Activated CD4-positive, alpha-beta T cell treated with anti-CD3 and anti-CD28 coated beads, Interleukin-2, amount 10 ng/mL, durations not matched to agents 7 days and 5 days (primary cell): ENCODE data around the gene LRRC4C. TPM values are rescaled to one million over a fixed set of nuclear protein-coding genes. Genes with fewer than 3 reads are reported as not detected.
"Not testable (repeated sequence)": the region's sequence is repeated elsewhere in the genome, so short reads cannot be mapped to it uniquely, and the experiment has no call there.

Experiments
- CTCF ChIA-PET: fragments of 350-600 bp; sonication (Branson Sonifier 250); formaldehyde crosslinking; loops from one replicate; lab custom pipeline; 2021; ENCODE audit warnings: antibody characterized with exemption; lab: Charles Lee
- POLR2A ChIA-PET: fragments of 350-600 bp; sonication (Branson Sonifier 250); formaldehyde crosslinking; loops from one replicate; lab custom pipeline; 2021; ENCODE audit warnings: antibody characterized with exemption; lab: Charles Lee
- DNase-seq: peaks from one replicate; pipeline ENCODE4 v3.0.0-alpha.2; 2020
- H3K27ac Mint-ChIP-seq: one replicate; pipeline ENCODE4 v1.8.0; 2021; ENCODE audit warnings: mild to moderate bottlenecking, moderate library complexity, mixed read lengths
- H3K27me3 Mint-ChIP-seq: one replicate; pipeline ENCODE4 v1.8.0; 2021; ENCODE audit warnings: mixed read lengths
- H3K36me3 Mint-ChIP-seq: one replicate; pipeline ENCODE4 v1.8.0; 2021; ENCODE audit warnings: low read depth, mixed read lengths
- H3K4me1 Mint-ChIP-seq: one replicate; pipeline ENCODE4 v1.8.0; 2021; ENCODE audit warnings: mixed read lengths
- H3K4me3 Mint-ChIP-seq: one replicate; pipeline ENCODE4 v1.8.0; 2021; ENCODE audit warnings: mild to moderate bottlenecking, moderate library complexity, mixed read lengths
- H3K9me3 Mint-ChIP-seq: one replicate; pipeline ENCODE4 v1.8.0; 2021; ENCODE audit warnings: mixed read lengths
- total RNA-seq, 2 experiments: library from RNA; stranded (reverse); gene quantifications; one replicate each; pipeline ENCODE4 v1.2.3, GENCODE V29; 2021

Gene LRRC4C
- total RNA-seq, 2 experiments from 2014 or later, result not detected

DNA sequence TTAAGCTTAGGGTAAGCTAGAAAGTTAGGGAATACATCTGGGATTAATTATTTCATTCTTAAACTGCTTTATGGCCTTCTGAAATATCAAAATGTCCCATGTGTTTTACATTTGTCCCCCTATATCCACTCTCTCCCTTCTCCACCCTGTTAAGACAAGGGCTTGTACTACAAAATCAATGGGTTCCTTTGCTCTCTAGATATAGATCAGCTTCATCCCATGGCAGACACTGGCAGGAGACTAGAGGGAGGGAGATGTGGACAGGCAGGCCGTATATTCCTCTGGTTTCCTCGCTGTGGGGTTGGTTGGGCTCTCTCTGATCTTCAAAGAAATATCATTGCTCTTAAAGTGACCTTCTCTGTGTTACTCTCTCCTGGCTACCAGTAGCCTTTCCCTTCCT lies 1281.0 kb downstream of the LRRC4C start:
- H3K4me3 Mint-ChIP-seq, result no peak overlapping the region
- H3K4me1 Mint-ChIP-seq, result no peaks in the 10 kb centered on the region
- no peak overlapping the region for H3K27ac Mint-ChIP-seq
- peaks cover 5% of the 10 kb centered on the region for H3K9me3 Mint-ChIP-seq
- H3K36me3 Mint-ChIP-seq, result no peaks in the 10 kb centered on the region
- CTCF ChIA-PET, result interaction anchor here (0.6 kb wide), 1 partner anchor 1602 kb away, joined by 4 read pairs; no protein-coding TSS in a partner anchor
- DNase-seq, result no peak
- H3K27me3 Mint-ChIP-seq, result no peaks in the 10 kb centered on the region
- POLR2A ChIA-PET, result no interaction called here

DNA sequence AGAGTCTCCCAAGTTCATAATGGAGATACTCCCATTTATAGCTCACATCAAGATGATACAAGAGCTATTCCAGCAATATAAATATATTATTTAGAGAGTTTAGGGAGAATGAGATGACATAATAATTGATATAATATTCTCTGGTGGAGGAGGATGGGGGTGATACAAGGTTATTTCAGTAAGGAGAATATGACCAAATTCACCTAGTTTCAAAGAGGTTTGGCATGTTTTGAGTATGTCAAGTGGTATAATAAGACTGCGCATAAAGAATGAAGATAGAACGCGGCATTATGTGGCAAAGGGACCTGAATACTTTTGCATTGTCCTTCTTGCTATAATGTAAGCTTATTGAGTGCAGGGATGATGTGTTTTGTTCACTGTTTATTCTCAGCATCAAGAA lies 1283.5 kb downstream of the LRRC4C start:
- ChIA-PET CTCF (no interaction called here), POLR2A (no interaction called here)
- no peak for DNase-seq
- no peak overlapping the region for H3K27ac Mint-ChIP-seq
- no peak overlapping the region for H3K4me3 Mint-ChIP-seq
- no peaks in the 10 kb centered on the region for H3K27me3 Mint-ChIP-seq
- H3K9me3 Mint-ChIP-seq, result peaks cover 5% of the 10 kb centered on the region
- H3K4me1 Mint-ChIP-seq, result no peaks in the 10 kb centered on the region
- no peaks in the 10 kb centered on the region for H3K36me3 Mint-ChIP-seq

DNA sequence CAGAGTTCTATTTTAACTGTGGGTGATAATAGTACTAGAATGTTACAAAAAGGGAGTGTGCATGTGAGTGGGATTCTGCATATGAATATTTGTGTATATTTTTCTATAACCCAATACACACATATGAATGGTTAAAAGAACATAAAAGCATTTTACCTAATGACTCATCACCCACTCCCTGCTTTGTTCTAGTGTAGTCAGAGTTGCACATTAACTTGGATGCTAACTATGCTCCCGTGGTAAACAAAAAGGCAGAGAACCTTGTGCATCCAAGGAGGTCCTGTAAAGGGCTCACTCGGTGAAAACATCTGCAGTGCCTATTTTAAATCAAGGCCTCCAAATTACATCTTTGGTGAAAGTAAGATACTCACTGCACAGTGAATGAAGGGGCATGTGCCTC lies 1289.4 kb downstream of the LRRC4C start:
- ChIA-PET CTCF (no interaction called here), POLR2A (no interaction called here)
- Mint-ChIP-seq H3K4me1 (no peaks in the 10 kb centered on the region), H3K27me3 (no peaks in the 10 kb centered on the region), H3K36me3 (no peaks in the 10 kb centered on the region), H3K27ac (no peak overlapping the region), H3K4me3 (no peak overlapping the region), H3K9me3 (peaks cover 11% of the 10 kb centered on the region)
- DNase-seq, result no peak

DNA sequence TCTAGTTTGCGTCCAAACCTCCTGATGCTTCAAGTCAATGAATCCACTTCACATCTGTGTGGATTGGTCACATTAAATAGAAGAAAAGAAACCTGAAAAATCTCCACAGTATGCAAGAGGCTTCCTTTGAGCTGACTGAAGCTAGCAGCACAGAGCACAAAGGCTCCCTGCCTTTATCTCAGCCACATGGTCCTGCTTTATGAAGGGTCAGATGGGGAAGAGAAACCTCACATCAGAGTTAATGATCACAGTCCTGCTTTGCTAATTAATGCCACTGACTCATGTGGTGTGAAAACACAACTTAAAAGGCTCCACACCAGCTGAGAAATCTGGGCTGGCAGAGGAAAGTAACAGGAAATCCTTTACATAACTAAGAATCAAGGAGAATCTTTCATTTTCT lies 1291.0 kb downstream of the LRRC4C start:
- Mint-ChIP-seq H3K27ac (no peak overlapping the region), H3K9me3 (peaks cover 12% of the 10 kb centered on the region), H3K36me3 (no peaks in the 10 kb centered on the region), H3K27me3 (no peaks in the 10 kb centered on the region), H3K4me3 (no peak overlapping the region), H3K4me1 (no peaks in the 10 kb centered on the region)
- no peak for DNase-seq
- POLR2A ChIA-PET, result no interaction called here
- CTCF ChIA-PET, result no interaction called here

DNA sequence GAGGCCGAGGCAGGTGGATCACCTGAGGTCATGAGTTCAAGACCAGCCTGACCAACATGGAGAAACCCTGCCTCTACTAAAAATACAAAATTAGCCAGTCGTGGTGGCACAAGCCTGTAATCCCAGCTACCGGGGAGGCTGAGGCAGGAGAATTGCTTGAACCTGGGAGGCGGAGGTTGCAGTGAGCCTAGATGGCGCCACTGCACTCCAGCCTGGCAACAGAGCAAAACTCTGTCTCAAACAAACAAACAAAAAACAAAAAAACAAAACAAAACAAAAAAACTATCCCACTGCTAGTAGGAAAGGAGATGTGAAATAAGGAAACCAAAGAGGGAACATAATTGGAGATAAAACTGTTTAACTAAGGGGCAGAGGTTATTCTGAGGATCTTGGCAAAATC lies 1291.6 kb downstream of the LRRC4C start:
- H3K9me3 Mint-ChIP-seq, result peaks cover 15% of the 10 kb centered on the region
- POLR2A ChIA-PET, CTCF ChIA-PET, H3K4me3 Mint-ChIP-seq, H3K27me3 Mint-ChIP-seq, H3K4me1 Mint-ChIP-seq, H3K27ac Mint-ChIP-seq, DNase-seq, H3K36me3 Mint-ChIP-seq: not testable (repeated sequence)

DNA sequence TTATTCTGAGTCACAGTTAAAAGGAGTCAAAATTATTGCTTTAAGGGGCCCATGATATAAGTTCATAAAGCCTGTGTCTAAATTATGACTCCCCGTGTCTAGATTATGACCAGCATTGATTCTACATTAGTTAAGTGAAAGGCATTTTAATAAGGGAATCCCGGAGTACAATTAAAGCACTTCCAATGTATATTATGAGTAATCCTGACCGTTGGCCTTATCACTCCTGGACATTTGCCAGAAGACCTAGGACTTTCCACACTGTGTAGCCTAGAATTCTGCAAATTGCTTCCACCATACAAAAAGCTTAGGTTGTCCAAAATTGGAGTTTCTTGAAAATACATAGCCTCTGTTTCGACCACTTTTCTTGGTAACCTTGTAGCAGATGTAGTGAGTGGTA lies 1292.6 kb downstream of the LRRC4C start:
- no peaks in the 10 kb centered on the region for H3K36me3 Mint-ChIP-seq
- H3K27me3 Mint-ChIP-seq, result no peaks in the 10 kb centered on the region
- POLR2A ChIA-PET, result no interaction called here
- CTCF ChIA-PET, result no interaction called here
- H3K9me3 Mint-ChIP-seq, result peaks cover 16% of the 10 kb centered on the region
- no peak overlapping the region for H3K27ac Mint-ChIP-seq
- H3K4me3 Mint-ChIP-seq, result no peak overlapping the region
- no peaks in the 10 kb centered on the region for H3K4me1 Mint-ChIP-seq
- DNase-seq, result no peak

- Mint-ChIP-seq H3K9me3 (peaks cover 13% of the 10 kb centered on the region), H3K27me3 (no peaks in the 10 kb centered on the region), H3K27ac (no peak overlapping the region), H3K4me3 (no peak overlapping the region), H3K4me1 (no peaks in the 10 kb centered on the region), H3K36me3 (no peaks in the 10 kb centered on the region)
- no peak for DNase-seq
- ChIA-PET POLR2A (no interaction called here), CTCF (no interaction called here)
Observed at GRCh38 chr11:40162901-40163883, 1296.3 kb downstream of the LRRC4C start.

DNA sequence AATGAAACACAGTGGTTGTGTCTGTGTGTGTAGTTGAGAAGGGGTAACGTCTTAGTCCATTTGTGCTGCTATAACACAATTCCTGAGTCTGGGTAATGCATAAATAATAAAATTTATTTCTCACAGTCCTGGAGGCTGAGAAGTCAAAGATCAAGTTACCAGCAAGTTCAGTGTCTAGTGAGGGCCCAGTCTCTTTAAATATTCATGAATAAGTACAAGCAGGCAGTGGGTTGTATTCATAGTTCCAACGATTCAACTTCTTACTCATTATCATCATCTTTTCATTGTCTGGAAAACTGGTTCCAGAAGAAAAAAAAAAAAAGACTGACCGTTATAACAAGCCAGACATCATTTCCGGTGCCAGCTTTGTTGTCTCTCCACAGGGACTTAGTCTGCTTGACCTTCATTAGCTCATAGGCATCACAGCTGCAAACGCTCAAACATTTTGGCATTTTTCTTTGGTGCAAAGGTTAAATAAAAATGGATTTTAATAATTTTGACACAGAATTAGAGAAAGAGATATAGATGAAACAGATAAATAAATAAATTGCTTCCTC lies 1297.5 kb downstream of the LRRC4C start:
- Mint-ChIP-seq H3K4me1 (no peaks in the 10 kb centered on the region), H3K27ac (no peak overlapping the region), H3K27me3 (no peaks in the 10 kb centered on the region), H3K9me3 (peaks cover 11% of the 10 kb centered on the region), H3K4me3 (no peak overlapping the region), H3K36me3 (no peaks in the 10 kb centered on the region)
- DNase-seq, result no peak
- POLR2A ChIA-PET, result no interaction called here
- CTCF ChIA-PET, result no interaction called here

DNA sequence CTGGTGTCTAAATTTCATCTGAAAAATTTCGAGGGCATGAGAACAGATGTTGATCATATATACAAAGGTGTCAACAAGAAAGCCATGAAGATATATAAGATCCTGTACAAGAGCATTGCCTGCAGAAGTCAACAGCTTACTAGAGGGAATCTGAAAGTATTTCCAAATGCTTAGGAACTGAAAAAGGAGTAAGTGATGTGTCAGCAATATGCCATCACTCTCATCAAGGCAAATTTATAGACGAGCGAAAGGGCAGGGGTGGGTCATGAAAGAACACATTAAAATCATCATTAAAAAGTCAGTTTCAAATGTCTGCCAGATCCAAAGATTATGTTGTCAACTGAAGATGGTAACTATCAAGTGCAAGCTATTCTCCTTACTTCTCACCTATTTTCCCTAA lies 1299.0 kb downstream of the LRRC4C start:
- no peak for DNase-seq
- Mint-ChIP-seq H3K27me3 (no peaks in the 10 kb centered on the region), H3K36me3 (no peaks in the 10 kb centered on the region), H3K27ac (no peak overlapping the region), H3K9me3 (peaks cover 21% of the 10 kb centered on the region), H3K4me1 (no peaks in the 10 kb centered on the region), H3K4me3 (no peak overlapping the region)
- POLR2A ChIA-PET, result no interaction called here
- CTCF ChIA-PET, result no interaction called here

GRCh38 chr11:40149721-40150120 lies 1309.7 kb downstream of the LRRC4C start:
- ChIA-PET POLR2A (no interaction called here), CTCF (interaction anchor here (0.6 kb wide), 1 partner anchor 1341 kb away, joined by 3 read pairs; no protein-coding TSS in a partner anchor)
- DNase-seq, result no peak
- Mint-ChIP-seq H3K4me3 (no peak overlapping the region), H3K27me3 (no peaks in the 10 kb centered on the region), H3K36me3 (no peaks in the 10 kb centered on the region), H3K4me1 (no peaks in the 10 kb centered on the region), H3K9me3 (peaks cover 8% of the 10 kb centered on the region), H3K27ac (no peak overlapping the region)

DNA sequence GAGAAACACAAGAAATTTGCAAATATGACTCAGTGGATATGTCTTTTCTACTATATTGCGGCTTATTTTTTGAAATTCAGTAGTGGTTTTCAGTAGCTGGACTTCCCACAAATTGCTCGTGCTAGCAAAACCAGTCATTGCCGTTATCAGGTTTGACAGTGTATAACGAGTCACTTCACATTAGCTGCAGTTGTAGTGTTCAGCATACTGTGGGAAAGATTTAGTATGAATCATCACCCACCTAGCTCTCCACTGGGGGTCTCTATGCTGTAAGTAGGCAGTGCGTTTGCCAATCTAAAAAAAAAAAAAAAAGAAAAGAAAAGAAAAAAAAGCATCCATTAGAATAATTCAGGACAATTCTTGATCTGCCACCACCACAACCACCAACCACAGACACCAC lies 1318.9 kb downstream of the LRRC4C start:
- Mint-ChIP-seq H3K27me3 (no peaks in the 10 kb centered on the region), H3K27ac (no peak overlapping the region), H3K9me3 (peaks cover 10% of the 10 kb centered on the region), H3K4me1 (no peaks in the 10 kb centered on the region), H3K4me3 (no peak overlapping the region), H3K36me3 (no peaks in the 10 kb centered on the region)
- CTCF ChIA-PET, result no interaction called here
- no peak for DNase-seq
- POLR2A ChIA-PET, result no interaction called here

GRCh38 chr11:40139536-40139935 lies 1319.9 kb downstream of the LRRC4C start:
- H3K9me3 Mint-ChIP-seq, result peaks cover 10% of the 10 kb centered on the region
- no peaks in the 10 kb centered on the region for H3K36me3 Mint-ChIP-seq
- H3K27me3 Mint-ChIP-seq, result no peaks in the 10 kb centered on the region
- H3K4me1 Mint-ChIP-seq, result no peaks in the 10 kb centered on the region
- POLR2A ChIA-PET, result no interaction called here
- CTCF ChIA-PET, result interaction anchor here (1.5 kb wide), 1 partner anchor 13 kb away, joined by 3 read pairs; no protein-coding TSS in a partner anchor
- no peak for DNase-seq
- no peak overlapping the region for H3K27ac Mint-ChIP-seq
- no peak overlapping the region for H3K4me3 Mint-ChIP-seq

- H3K27ac Mint-ChIP-seq, result no peak overlapping the region
- no peak for DNase-seq
- no peak overlapping the region for H3K4me3 Mint-ChIP-seq
- no peaks in the 10 kb centered on the region for H3K27me3 Mint-ChIP-seq
- CTCF ChIA-PET, result interaction anchor here (1.5 kb wide), 1 partner anchor 13 kb away, joined by 3 read pairs; no protein-coding TSS in a partner anchor
- POLR2A ChIA-PET, result no interaction called here
- no peaks in the 10 kb centered on the region for H3K4me1 Mint-ChIP-seq
- peaks cover 10% of the 10 kb centered on the region for H3K9me3 Mint-ChIP-seq
- no peaks in the 10 kb centered on the region for H3K36me3 Mint-ChIP-seq
Observed at GRCh38 chr11:40139066-40139465, 1320.4 kb downstream of the LRRC4C start.
